UCSD-AML1 (cell line): Measurements from ENCODE around the gene OMA1.

Source experiments
- DNase-seq: peaks from one replicate; lab custom pipeline; 2025; ENCODE audit not compliant: unreplicated experiment; lab: John Stamatoyannopoulos, UW

Gene OMA1

GRCh38 chr1:58432851-58433668 is 113.5 kb downstream of the OMA1 start:
- peak; percentile 43 for DNase-seq

GRCh38 chr1:58431901-58432620 is 114.5 kb downstream of the OMA1 start:
- no peak for DNase-seq
